IMR-90 (cell line): Measurements from ENCODE around the gene CYP3A4. TPM values are rescaled to one million over a fixed set of nuclear protein-coding genes. Genes with fewer than 3 reads are reported as not detected.

ENCODE experiments used
- ATAC-seq: fragments of 200-7000 bp; cut with Tn5 transposase; 2 replicates; pipeline ENCODE4 v1.9.1; 2020; ENCODE audit warnings: low read depth, mild to moderate bottlenecking, moderate library complexity
- BruUV-seq: library from RNA; stranded (reverse); fragments of 400-500 nt; replicated peaks from 2 replicates; lab custom pipeline; 2021; lab: Mats Ljungman, UMichigan
- CTCF ChIA-PET: fragments of 300-600 bp; formaldehyde crosslinking; extraction: SDS; loops from one replicate; lab custom pipeline; 2021; ENCODE audit warnings: antibody characterized with exemption; lab: Yijun Ruan, JAX
- POLR2A ChIA-PET: fragments of 300-600 bp; sonication (Branson Sonifier 250); formaldehyde crosslinking; loops from one replicate; lab custom pipeline; 2022; ENCODE audit warnings: antibody characterized with exemption; ENCODE audit not compliant: unreplicated experiment; lab: Charles Lee
- DNase-seq: peaks from one replicate; pipeline ENCODE4 v3.0.0; 2013
- H2AFZ ChIP-seq: replicated peaks from 2 replicates; pipeline ENCODE3; 2013; ENCODE audit warnings: low read length, mild to moderate bottlenecking; ENCODE audit not compliant: poor library complexity
- H2AK5ac ChIP-seq: 2 replicates; pipeline ENCODE4 v1.6.1; 2013; ENCODE audit warnings: low read depth, low read length, inconsistent platforms
- H2AK9ac ChIP-seq: replicated peaks from 2 replicates; pipeline ENCODE3; 2013; ENCODE audit warnings: mild to moderate bottlenecking, low read depth, low read length, moderate library complexity; ENCODE audit not compliant: poor library complexity
- H2BK120ac ChIP-seq: 2 replicates; pipeline ENCODE4 v1.6.1; 2013; ENCODE audit warnings: low read depth, low read length, inconsistent platforms
- H2BK15ac ChIP-seq: 3 replicates; pipeline ENCODE4 v1.6.1; 2013; ENCODE audit warnings: low read depth, low read length, inconsistent platforms
- H2BK20ac ChIP-seq: 2 replicates; pipeline ENCODE4 v1.6.1; 2013; ENCODE audit warnings: low read depth, mild to moderate bottlenecking, inconsistent platforms, low read length, moderate library complexity
- H2BK5ac ChIP-seq: 2 replicates; pipeline ENCODE4 v1.6.1; 2013; ENCODE audit warnings: mild to moderate bottlenecking, low read depth, low read length, inconsistent platforms; ENCODE audit not compliant: poor library complexity, severe bottlenecking
- H3K14ac ChIP-seq: replicated peaks from 2 replicates; pipeline ENCODE4 v1.6.1; 2013; ENCODE audit warnings: low read depth, low read length, inconsistent platforms
- H3K18ac ChIP-seq: 2 replicates; pipeline ENCODE4 v1.6.1; 2013; ENCODE audit warnings: low read depth, low read length, control low read depth
- H3K23ac ChIP-seq: 2 replicates; pipeline ENCODE4 v1.6.1; 2013; ENCODE audit warnings: low read depth, low read length, inconsistent platforms
- H3K27ac ChIP-seq: 2 replicates; pipeline ENCODE4 v1.5.1; 2013; ENCODE audit warnings: mild to moderate bottlenecking, control low read depth, low read length; ENCODE audit not compliant: insufficient read depth
- H3K27me3 ChIP-seq: 2 replicates; pipeline ENCODE4 v1.6.1; 2013; ENCODE audit warnings: low read length; ENCODE audit not compliant: control insufficient read depth, insufficient read depth
- H3K36me3 ChIP-seq: 2 replicates; pipeline ENCODE4 v1.6.1; 2013; ENCODE audit warnings: low read length, mixed read lengths; ENCODE audit not compliant: control insufficient read depth, insufficient read depth
- H3K4ac ChIP-seq: 2 replicates; pipeline ENCODE4 v1.6.1; 2013; ENCODE audit warnings: low read depth, low read length, inconsistent platforms
- H3K4me1 ChIP-seq: 2 replicates; pipeline ENCODE4 v1.6.1; 2013; ENCODE audit warnings: low read length, mixed read lengths; ENCODE audit not compliant: control insufficient read depth, insufficient read depth
- H3K4me2 ChIP-seq: 2 replicates; pipeline ENCODE4 v1.6.1; 2013; ENCODE audit warnings: low read depth, mild to moderate bottlenecking, control low read depth, low read length, moderate library complexity
- H3K4me3 ChIP-seq: 2 replicates; pipeline ENCODE4 v1.5.1; 2013; ENCODE audit warnings: low read depth, mild to moderate bottlenecking, control low read depth, low read length, moderate library complexity; ENCODE audit not compliant: insufficient read depth
- H3K56ac ChIP-seq: 2 replicates; pipeline ENCODE4 v1.6.1; 2013; ENCODE audit warnings: low read length, inconsistent platforms; ENCODE audit not compliant: insufficient read depth; ENCODE audit errors: extremely low read depth
- H3K79me1 ChIP-seq, 2 experiments: 2 replicates each; pipeline ENCODE4 v1.6.1; 2013; ENCODE audit warnings: low read length in 2 of 2, inconsistent platforms in 1 of 2, low read depth in 1 of 2
- H3K9ac ChIP-seq: 2 replicates; pipeline ENCODE4 v1.6.1; 2013; ENCODE audit warnings: low read depth, low read length, control low read depth
- H3K9me1 ChIP-seq: 2 replicates; pipeline ENCODE4 v1.6.1; 2013; ENCODE audit warnings: low read length, inconsistent platforms; ENCODE audit not compliant: insufficient read depth
- H3K9me3 ChIP-seq: 2 replicates; pipeline ENCODE4 v1.6.1; 2013; ENCODE audit warnings: low read length; ENCODE audit not compliant: control insufficient read depth, insufficient read depth
- H4K20me1 ChIP-seq: 2 replicates; pipeline ENCODE4 v1.6.1; 2013; ENCODE audit warnings: low read length, inconsistent platforms; ENCODE audit not compliant: insufficient read depth
- H4K5ac ChIP-seq: 2 replicates; pipeline ENCODE4 v1.6.1; 2013; ENCODE audit warnings: mild to moderate bottlenecking, low read depth, low read length, control low read depth
- H4K8ac ChIP-seq, 2 experiments: 2 replicates each; pipeline ENCODE4 v1.6.1; 2013; ENCODE audit warnings: low read depth in 2 of 2, low read length in 2 of 2, control low read depth in 1 of 2, inconsistent platforms in 1 of 2
- H4K91ac ChIP-seq: 2 replicates; pipeline ENCODE4 v1.6.1; 2013; ENCODE audit warnings: low read depth, low read length, inconsistent platforms; ENCODE audit not compliant: insufficient read depth
- CEBPB ChIP-seq: IDR thresholded peaks from 2 replicates; pipeline ENCODE4 v1.6.1; 2012; ENCODE audit warnings: low read depth, low read length, improper control_type of control experiment
- ELK1 ChIP-seq: fragments of 150-350 bp; IDR thresholded peaks from 2 replicates; pipeline ENCODE4 v1.6.1; 2016; ENCODE audit warnings: low read depth, mild to moderate bottlenecking, low read length, moderate library complexity, borderline replicate concordance
- MAFK ChIP-seq: IDR thresholded peaks from 2 replicates; pipeline ENCODE4 v1.6.1; 2012; ENCODE audit warnings: low read depth, low read length, improper control_type of control experiment
- WGBS, 2 experiments: methylation state at CpG; one replicate each; pipeline versions ENCODE4 v1.1.5 to v1.1.7; 2013; ENCODE audit warnings: missing lambda C conversion rate in 2 of 2; ENCODE audit not compliant: insufficient read length in 1 of 2; ENCODE audit errors: extremely low coverage in 2 of 2; 5-methylcytosine and 5-hydroxymethylcytosine counted together
- dilution Hi-C: fragments of 300-500 bp; cut with HindIII; formaldehyde crosslinking; loops from one replicate; pipeline ENCODE4 v1.14.3; 2018; ENCODE audit warnings: low sequenced_read_pairs; ENCODE audit not compliant: unreplicated experiment
- in situ Hi-C: fragments of 300-500 bp; cut with MboI; formaldehyde crosslinking; loops from 3 replicates; pipeline ENCODE4 v1.14.3; 2019; ENCODE audit warnings: low sequenced_read_pairs, inconsistent platforms, mixed read lengths
- intact Hi-C: fragments of 100-400 bp; cut with micrococcal nuclease; formaldehyde crosslinking; loops from 2 replicates; pipeline ENCODE4 v1.10.0; 2022
- polyA plus RNA-seq, 3 experiments: library from polyadenylated mRNA; depleted of rRNA; stranded (reverse); fragments of >200 nt; gene quantifications; 2 replicates each; pipeline ENCODE4 v1.2.3, GENCODE V29; 2012; ENCODE audit warnings: low replicate concordance in 1 of 3
- total RNA-seq: library from RNA; depleted of rRNA; stranded (reverse); fragments of >200 nt; gene quantifications from 2 replicates; pipeline ENCODE4 v1.2.3, GENCODE V29; 2012
- TF ChIP-seq, protein P1 (sequence below): conservative IDR thresholded peaks from 2 replicates; pipeline ENCODE4 v1.5.1; 2012; ENCODE audit warnings: mild to moderate bottlenecking, low read depth, low read length, improper control_type of control experiment

Gene CYP3A4
- total and polyA plus RNA-seq, 2 of the 4 experiments (the other 2 are of a cell fraction): not detected

- Histone ChIP-seq H3K4ac (no peak overlapping the region), H2BK15ac (no peak overlapping the region), H4K5ac (no peak overlapping the region), H3K9me3 (no peaks in the 10 kb centered on the region), H3K9me1 (no peaks in the 10 kb centered on the region), H3K4me1 (no peaks in the 10 kb centered on the region), H3K18ac (no peak overlapping the region), H3K9ac (no peak overlapping the region), H3K27me3 (no peaks in the 10 kb centered on the region), H3K27ac (no peak overlapping the region), H3K36me3 (no peaks in the 10 kb centered on the region), H3K79me1 (no peaks in the 10 kb centered on the region), H4K91ac (no peak overlapping the region), H3K23ac (no peak overlapping the region), H2AK5ac (no peak overlapping the region), H2BK5ac (no peak overlapping the region), H4K20me1 (no peaks in the 10 kb centered on the region), H3K14ac (no peak overlapping the region), H3K4me2 (no peak overlapping the region), H2AK9ac (no peak overlapping the region), H2BK20ac (no peak overlapping the region), H4K8ac (no peak overlapping the region), H2BK120ac (no peak overlapping the region), H3K56ac (no peak overlapping the region), H3K4me3 (no peak overlapping the region), H2AFZ (no peak overlapping the region)
- in situ Hi-C loops: no loop called here
- ATAC-seq: no peak
- no CpG with 5 or more reads among the region's 3 CpGs for WGBS, 2 experiments
- intact Hi-C loops: no loop called here
- CTCF ChIA-PET: no interaction called here
- dilution Hi-C loops: no loop called here
- TF ChIP-seq, protein P1, sequence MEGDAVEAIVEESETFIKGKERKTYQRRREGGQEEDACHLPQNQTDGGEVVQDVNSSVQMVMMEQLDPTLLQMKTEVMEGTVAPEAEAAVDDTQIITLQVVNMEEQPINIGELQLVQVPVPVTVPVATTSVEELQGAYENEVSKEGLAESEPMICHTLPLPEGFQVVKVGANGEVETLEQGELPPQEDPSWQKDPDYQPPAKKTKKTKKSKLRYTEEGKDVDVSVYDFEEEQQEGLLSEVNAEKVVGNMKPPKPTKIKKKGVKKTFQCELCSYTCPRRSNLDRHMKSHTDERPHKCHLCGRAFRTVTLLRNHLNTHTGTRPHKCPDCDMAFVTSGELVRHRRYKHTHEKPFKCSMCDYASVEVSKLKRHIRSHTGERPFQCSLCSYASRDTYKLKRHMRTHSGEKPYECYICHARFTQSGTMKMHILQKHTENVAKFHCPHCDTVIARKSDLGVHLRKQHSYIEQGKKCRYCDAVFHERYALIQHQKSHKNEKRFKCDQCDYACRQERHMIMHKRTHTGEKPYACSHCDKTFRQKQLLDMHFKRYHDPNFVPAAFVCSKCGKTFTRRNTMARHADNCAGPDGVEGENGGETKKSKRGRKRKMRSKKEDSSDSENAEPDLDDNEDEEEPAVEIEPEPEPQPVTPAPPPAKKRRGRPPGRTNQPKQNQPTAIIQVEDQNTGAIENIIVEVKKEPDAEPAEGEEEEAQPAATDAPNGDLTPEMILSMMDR: no peak
- TF ChIP-seq MAFK (no peak), CEBPB (no peak), ELK1 (no peak)
- no TSS peak for BruUV-seq
- POLR2A ChIA-PET: no interaction called here
- DNase-seq: no peak
Observed at GRCh38 chr7:99806839-99807478, 23.0 kb upstream of the CYP3A4 start.
